ENCODE results near the gene DNAJB4.

DNAJB4 gene

DNA sequence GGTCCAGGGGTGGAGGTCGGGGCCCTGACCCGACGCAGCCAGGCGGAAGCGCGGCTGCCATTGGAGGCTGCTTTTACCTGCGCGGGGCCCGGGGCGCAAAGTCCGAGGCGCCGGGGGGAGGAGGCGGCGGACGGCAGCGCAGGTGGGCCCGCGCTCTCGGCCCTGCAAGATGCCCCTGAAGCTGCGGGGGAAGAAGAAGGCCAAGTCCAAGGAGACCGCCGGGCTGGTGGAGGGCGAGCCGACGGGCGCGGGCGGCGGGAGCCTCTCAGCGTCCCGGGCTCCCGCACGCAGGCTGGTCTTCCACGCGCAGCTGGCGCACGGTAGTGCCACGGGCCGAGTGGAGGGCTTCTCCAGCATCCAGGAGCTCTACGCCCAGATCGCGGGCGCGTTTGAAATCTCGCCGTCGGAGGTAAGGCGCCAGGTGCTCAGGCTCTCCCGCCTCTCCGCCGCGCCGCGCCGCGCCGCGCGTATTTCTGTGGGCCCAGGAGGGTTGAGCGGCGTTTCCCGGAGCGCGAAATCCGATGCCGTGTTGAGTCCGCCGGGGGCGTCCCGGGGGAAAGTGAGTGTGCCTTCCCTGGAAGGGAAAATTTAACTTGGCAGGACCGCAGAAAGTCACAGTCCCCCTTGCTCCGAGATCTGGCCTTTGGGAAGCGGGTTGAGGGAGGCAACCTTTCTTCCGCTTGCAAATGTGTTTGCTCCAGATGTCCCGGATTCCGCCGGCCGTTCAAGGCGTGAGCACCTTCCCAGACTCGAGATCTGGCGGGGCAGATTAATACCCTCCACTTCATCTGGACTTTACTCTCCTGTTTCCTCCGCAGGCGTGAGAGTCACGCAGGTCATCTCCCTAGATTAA, 41.4 kb downstream of the DNAJB4 start, which contains the start of gene GIPC2:
Gene GIPC2, plus strand, starts transcription at position 41 of the 853 bp plus-strand sequence. Its CDS starts 129 bp downstream, at position 170.
- Histone ChIP-seq H3K4me1 (ENCODE audit: control insufficient read depth, insufficient read depth, low read length) (no peaks in the 10 kb centered on the region), H3K27ac (ENCODE audit: low read depth, low read length) (no peak within 1 kb of the TSS), H3K4me3 (ENCODE audit: low read length) (peak within 1 kb of the TSS; percentile 70), H3K27me3 (ENCODE audit: control insufficient read depth, insufficient read depth, low read length) (no peaks in the 10 kb centered on the region), H3K36me3 (ENCODE audit: control insufficient read depth, insufficient read depth, low read length) (no peaks in the 10 kb centered on the region), H3K9ac (ENCODE audit: low read length) (peak within 1 kb of the TSS; percentile 47)

GRCh38 chr1:78047106-78047505, 42.4 kb downstream of the DNAJB4 start:
- no peaks in the 10 kb centered on the region for H3K36me3 ChIP-seq (ENCODE audit: control insufficient read depth, insufficient read depth, low read length)
- no peak overlapping the region for H3K27ac ChIP-seq (ENCODE audit: low read depth, low read length)
- H3K27me3 ChIP-seq (ENCODE audit: control insufficient read depth, insufficient read depth, low read length) = no peaks in the 10 kb centered on the region
- H3K9ac ChIP-seq (ENCODE audit: low read length) = no peak overlapping the region
- peak overlapping the region; percentile 70 for H3K4me3 ChIP-seq (ENCODE audit: low read length)
- no peaks in the 10 kb centered on the region for H3K4me1 ChIP-seq (ENCODE audit: control insufficient read depth, insufficient read depth, low read length)

- H3K4me1 ChIP-seq (ENCODE audit: control insufficient read depth, insufficient read depth, low read length) = no peaks in the 10 kb centered on the region
- H3K27ac ChIP-seq (ENCODE audit: low read depth, low read length) = no peak overlapping the region
- no peak overlapping the region for H3K9ac ChIP-seq (ENCODE audit: low read length)
- H3K4me3 ChIP-seq (ENCODE audit: low read length) = no peak overlapping the region
- H3K36me3 ChIP-seq (ENCODE audit: control insufficient read depth, insufficient read depth, low read length) = no peaks in the 10 kb centered on the region
- no peaks in the 10 kb centered on the region for H3K27me3 ChIP-seq (ENCODE audit: control insufficient read depth, insufficient read depth, low read length)
Measured at GRCh38 chr1:78047631-78048030, 42.9 kb downstream of the DNAJB4 start.

DNA sequence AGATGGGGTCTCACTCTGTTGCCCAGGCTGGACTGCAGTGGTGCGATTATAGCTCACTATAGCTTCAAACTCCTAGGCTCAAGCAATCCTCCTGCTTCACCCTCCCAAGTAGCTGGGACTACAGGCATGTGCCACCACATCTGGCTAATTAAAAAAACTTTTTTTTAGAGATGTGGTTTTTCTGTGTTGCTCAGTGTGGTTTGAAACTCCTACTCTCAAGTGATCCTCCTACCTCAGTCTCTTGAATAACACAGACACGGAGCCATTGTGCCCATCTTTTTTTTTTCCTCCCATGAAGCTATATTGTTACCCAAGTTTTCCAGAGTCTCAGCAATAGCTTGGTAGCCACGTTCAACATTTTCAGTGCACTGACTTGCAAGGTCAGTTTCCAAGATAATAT, 43.7 kb downstream of the DNAJB4 start:
- no peak overlapping the region for H3K4me3 ChIP-seq (ENCODE audit: low read length)
- H3K27ac ChIP-seq (ENCODE audit: low read depth, low read length) = no peak overlapping the region

DNA sequence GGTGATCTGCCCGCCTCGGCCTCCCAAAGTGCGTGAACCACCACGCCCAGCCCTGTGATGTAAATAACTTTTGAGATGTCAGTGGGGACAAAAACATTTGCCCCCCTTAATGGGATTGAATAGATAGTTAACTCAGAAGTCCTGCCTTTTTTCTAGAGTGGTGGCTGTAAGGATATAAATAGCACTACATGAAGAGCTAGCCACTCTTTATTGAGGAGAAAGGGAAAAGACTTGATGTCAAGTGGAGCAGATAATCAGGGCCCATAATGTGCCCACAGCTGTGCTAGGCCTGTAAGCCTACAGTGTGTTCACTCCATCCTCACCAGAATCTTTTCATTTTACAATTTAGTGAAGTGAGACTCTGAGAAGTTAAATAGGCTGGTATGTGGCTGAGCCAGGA, 44.7 kb downstream of the DNAJB4 start:
- Histone ChIP-seq H3K27me3 (ENCODE audit: control insufficient read depth, insufficient read depth, low read length) (no peaks in the 10 kb centered on the region), H3K36me3 (ENCODE audit: control insufficient read depth, insufficient read depth, low read length) (no peaks in the 10 kb centered on the region), H3K4me3 (ENCODE audit: low read length) (no peak overlapping the region), H3K27ac (ENCODE audit: low read depth, low read length) (no peak overlapping the region), H3K9ac (ENCODE audit: low read length) (no peak overlapping the region), H3K4me1 (ENCODE audit: control insufficient read depth, insufficient read depth, low read length) (no peaks in the 10 kb centered on the region)

More for the DNA sequence above, 43.7 kb downstream of the DNAJB4 start:
- H3K36me3 ChIP-seq (ENCODE audit: control insufficient read depth, insufficient read depth, low read length) = no peaks in the 10 kb centered on the region
- H3K27me3 ChIP-seq (ENCODE audit: control insufficient read depth, insufficient read depth, low read length) = no peaks in the 10 kb centered on the region
- no peak overlapping the region for H3K9ac ChIP-seq (ENCODE audit: low read length)
- no peaks in the 10 kb centered on the region for H3K4me1 ChIP-seq (ENCODE audit: control insufficient read depth, insufficient read depth, low read length)

- no peaks in the 10 kb centered on the region for H3K4me1 ChIP-seq (ENCODE audit: control insufficient read depth, insufficient read depth, low read length)
- H3K4me3 ChIP-seq (ENCODE audit: low read length) = no peak overlapping the region
- H3K27me3 ChIP-seq (ENCODE audit: control insufficient read depth, insufficient read depth, low read length) = no peaks in the 10 kb centered on the region
Measured at GRCh38 chr1:78051005-78051404, 46.3 kb downstream of the DNAJB4 start.

GRCh38 chr1:78052685-78053405, 48.1 kb downstream of the DNAJB4 start:
- H3K4me3 ChIP-seq (ENCODE audit: low read length) = no peak overlapping the region
- no peak overlapping the region for H3K9ac ChIP-seq (ENCODE audit: low read length)
- H3K4me1 ChIP-seq (ENCODE audit: control insufficient read depth, insufficient read depth, low read length) = no peaks in the 10 kb centered on the region
- H3K27ac ChIP-seq (ENCODE audit: low read depth, low read length) = no peak overlapping the region
- no peaks in the 10 kb centered on the region for H3K27me3 ChIP-seq (ENCODE audit: control insufficient read depth, insufficient read depth, low read length)
- no peaks in the 10 kb centered on the region for H3K36me3 ChIP-seq (ENCODE audit: control insufficient read depth, insufficient read depth, low read length)

More at GRCh38 chr1:78051005-78051404, 46.3 kb downstream of the DNAJB4 start:
- no peaks in the 10 kb centered on the region for H3K36me3 ChIP-seq (ENCODE audit: control insufficient read depth, insufficient read depth, low read length)
- no peak overlapping the region for H3K27ac ChIP-seq (ENCODE audit: low read depth, low read length)
- H3K9ac ChIP-seq (ENCODE audit: low read length) = no peak overlapping the region

GRCh38 chr1:78053498-78053897, 48.8 kb downstream of the DNAJB4 start:
- no peaks in the 10 kb centered on the region for H3K4me1 ChIP-seq (ENCODE audit: control insufficient read depth, insufficient read depth, low read length)
- no peak overlapping the region for H3K9ac ChIP-seq (ENCODE audit: low read length)
- no peaks in the 10 kb centered on the region for H3K36me3 ChIP-seq (ENCODE audit: control insufficient read depth, insufficient read depth, low read length)
- no peaks in the 10 kb centered on the region for H3K27me3 ChIP-seq (ENCODE audit: control insufficient read depth, insufficient read depth, low read length)
- H3K4me3 ChIP-seq (ENCODE audit: low read length) = no peak overlapping the region
- no peak overlapping the region for H3K27ac ChIP-seq (ENCODE audit: low read depth, low read length)

- Histone ChIP-seq H3K27ac (ENCODE audit: low read depth, low read length) (no peak overlapping the region), H3K4me1 (ENCODE audit: control insufficient read depth, insufficient read depth, low read length) (no peaks in the 10 kb centered on the region), H3K4me3 (ENCODE audit: low read length) (no peak overlapping the region), H3K27me3 (ENCODE audit: control insufficient read depth, insufficient read depth, low read length) (no peaks in the 10 kb centered on the region), H3K9ac (ENCODE audit: low read length) (no peak overlapping the region), H3K36me3 (ENCODE audit: control insufficient read depth, insufficient read depth, low read length) (no peaks in the 10 kb centered on the region)
Measured at GRCh38 chr1:78054559-78054958, 49.8 kb downstream of the DNAJB4 start.

GRCh38 chr1:78054972-78055371, 50.2 kb downstream of the DNAJB4 start:
- Histone ChIP-seq H3K27ac (ENCODE audit: low read depth, low read length) (no peak overlapping the region), H3K4me1 (ENCODE audit: control insufficient read depth, insufficient read depth, low read length) (no peaks in the 10 kb centered on the region), H3K27me3 (ENCODE audit: control insufficient read depth, insufficient read depth, low read length) (no peaks in the 10 kb centered on the region), H3K36me3 (ENCODE audit: control insufficient read depth, insufficient read depth, low read length) (no peaks in the 10 kb centered on the region), H3K4me3 (ENCODE audit: low read length) (no peak overlapping the region), H3K9ac (ENCODE audit: low read length) (no peak overlapping the region)

GRCh38 chr1:78055565-78056132, 50.9 kb downstream of the DNAJB4 start:
- H3K4me1 ChIP-seq (ENCODE audit: control insufficient read depth, insufficient read depth, low read length) = no peaks in the 10 kb centered on the region
- H3K27ac ChIP-seq (ENCODE audit: low read depth, low read length) = no peak overlapping the region
- H3K27me3 ChIP-seq (ENCODE audit: control insufficient read depth, insufficient read depth, low read length) = no peaks in the 10 kb centered on the region
- no peaks in the 10 kb centered on the region for H3K36me3 ChIP-seq (ENCODE audit: control insufficient read depth, insufficient read depth, low read length)
- no peak overlapping the region for H3K9ac ChIP-seq (ENCODE audit: low read length)
- H3K4me3 ChIP-seq (ENCODE audit: low read length) = no peak overlapping the region

GRCh38 chr1:78058670-78059069, 53.9 kb downstream of the DNAJB4 start:
- Histone ChIP-seq H3K27me3 (ENCODE audit: control insufficient read depth, insufficient read depth, low read length) (no peaks in the 10 kb centered on the region), H3K4me3 (ENCODE audit: low read length) (no peak overlapping the region), H3K4me1 (ENCODE audit: control insufficient read depth, insufficient read depth, low read length) (no peaks in the 10 kb centered on the region), H3K36me3 (ENCODE audit: control insufficient read depth, insufficient read depth, low read length) (no peaks in the 10 kb centered on the region), H3K27ac (ENCODE audit: low read depth, low read length) (no peak overlapping the region), H3K9ac (ENCODE audit: low read length) (no peak overlapping the region)
